DOHH2 (cell line): ENCODE results near the gene ITPKB.

Experiments used
- H3F3A ChIP-seq: fragments of 200-600 bp; sonication (generic), shearing (Covaris generic); 2 replicates; pipeline ENCODE4 v1.6.0; 2016; ENCODE audit warnings: antibody characterized with exemption, mild to moderate bottlenecking; ENCODE audit not compliant: control insufficient read depth, insufficient read depth
- H3K27ac ChIP-seq: fragments of 200-600 bp; sonication (generic); 2 replicates; pipeline ENCODE4 v1.5.1; 2014; ENCODE audit warnings: low read depth, mild to moderate bottlenecking, low read length, moderate library complexity
- H3K27me3 ChIP-seq: fragments of 200-600 bp; sonication (generic); 2 replicates; pipeline ENCODE4 v1.6.1; 2014; ENCODE audit warnings: mild to moderate bottlenecking, low read length, mixed read lengths; ENCODE audit not compliant: control insufficient read depth
- H3K36me3 ChIP-seq: fragments of 200-600 bp; sonication (generic); 2 replicates; pipeline ENCODE4 v1.6.1; 2014; ENCODE audit warnings: mild to moderate bottlenecking, low read length, moderate library complexity, mixed read lengths; ENCODE audit not compliant: control insufficient read depth
- H3K4me1 ChIP-seq: fragments of 200-600 bp; sonication (generic); 2 replicates; pipeline ENCODE4 v1.6.1; 2014; ENCODE audit warnings: mild to moderate bottlenecking, low read length, mixed read lengths; ENCODE audit not compliant: control insufficient read depth
- H3K4me2 ChIP-seq: fragments of 200-600 bp; sonication (generic); 2 replicates; pipeline ENCODE4 v1.6.0; 2014; ENCODE audit warnings: mild to moderate bottlenecking, low read length, moderate library complexity
- H3K4me3 ChIP-seq: fragments of 200-600 bp; sonication (generic); 2 replicates; pipeline ENCODE4 v1.5.1; 2014; ENCODE audit warnings: mild to moderate bottlenecking, low read length, mixed read lengths
- H3K79me2 ChIP-seq: fragments of 200-600 bp; sonication (generic); 2 replicates; pipeline ENCODE4 v1.6.1; 2014; ENCODE audit warnings: mild to moderate bottlenecking, low read length, mixed read lengths; ENCODE audit not compliant: control insufficient read depth
- H3K9me2 ChIP-seq: fragments of 200-600 bp; sonication (generic); replicated peaks from 2 replicates; pipeline ENCODE4 v1.6.1; 2014; ENCODE audit warnings: mild to moderate bottlenecking, low read length, mixed read lengths; ENCODE audit not compliant: control insufficient read depth
- H3K9me3 ChIP-seq: fragments of 200-600 bp; sonication (generic); 2 replicates; pipeline ENCODE4 v1.6.1; 2014; ENCODE audit warnings: antibody characterized with exemption, low read length, mixed read lengths; ENCODE audit not compliant: control insufficient read depth, insufficient read depth
- H4K20me1 ChIP-seq: fragments of 200-600 bp; sonication (generic); 2 replicates; pipeline ENCODE4 v1.6.0; 2014; ENCODE audit warnings: low read depth, mild to moderate bottlenecking, antibody characterized with exemption, low read length, moderate library complexity; ENCODE audit not compliant: control insufficient read depth, insufficient read depth
- CTCF ChIP-seq: fragments of 200-600 bp; sonication (generic); IDR thresholded peaks from one replicate; pipeline ENCODE4 v1.5.1; 2014; ENCODE audit warnings: antibody characterized with exemption, mild to moderate bottlenecking, low read depth, low read length; ENCODE audit not compliant: poor library complexity, severe bottlenecking
- EZH2phosphoT487 ChIP-seq: fragments of 200-600 bp; sonication (generic); IDR thresholded peaks from 2 replicates; pipeline ENCODE4 v1.6.1; 2017; ENCODE audit warnings: borderline replicate concordance, mild to moderate bottlenecking, antibody characterized with exemption, low read length, moderate library complexity, mixed read lengths

ITPKB gene

DNA sequence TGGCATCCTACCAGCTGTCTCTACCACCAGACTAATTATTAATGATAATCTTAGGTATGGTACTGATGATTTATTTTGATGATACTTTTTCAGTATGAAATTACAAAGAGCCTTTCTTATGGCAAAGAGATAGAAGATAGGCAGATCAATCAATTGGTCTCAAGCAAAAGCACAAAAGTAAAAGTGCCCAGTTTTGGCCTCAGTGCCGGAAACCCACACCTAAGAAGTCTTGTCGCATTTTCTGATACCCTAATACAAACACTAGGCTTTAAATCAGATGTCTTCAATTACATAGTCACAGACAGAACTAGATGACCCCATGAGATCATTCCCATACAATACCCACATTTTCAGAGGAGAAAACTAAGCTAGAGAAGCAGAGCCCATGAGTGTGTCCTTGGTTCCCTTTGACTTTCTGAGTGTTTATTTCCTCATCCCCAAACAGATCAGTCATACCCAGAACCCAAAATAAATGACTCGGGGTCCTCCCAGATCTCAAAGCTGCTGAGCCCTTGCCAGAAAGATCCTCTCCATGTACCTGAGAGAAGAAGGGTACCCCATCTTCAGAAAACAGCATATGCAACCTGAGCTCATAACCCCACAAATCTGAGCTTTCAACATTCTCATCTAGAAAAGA lies 7.7 kb downstream of the ITPKB start:
- H3K27me3 ChIP-seq, result no peaks in the 10 kb centered on the region
- H3K4me1 ChIP-seq, result peaks cover 98% of the 10 kb centered on the region
- peaks cover 93% of the 10 kb centered on the region for H3K36me3 ChIP-seq
- no peak for TF ChIP-seq CTCF
- TF ChIP-seq EZH2phosphoT487, result no peak
- H3K4me3 ChIP-seq, result peak overlapping the region; percentile 96
- peak overlapping the region; percentile 96 for H3K27ac ChIP-seq
- H4K20me1 ChIP-seq, result peaks cover 28% of the 10 kb centered on the region
- H3K79me2 ChIP-seq, result peaks cover 100% of the 10 kb centered on the region
- H3K9me2 ChIP-seq, result no peaks in the 10 kb centered on the region
- peak overlapping the region; percentile 94 for H3K4me2 ChIP-seq
- peaks cover 27% of the 10 kb centered on the region for H3F3A ChIP-seq
- H3K9me3 ChIP-seq, result no peaks in the 10 kb centered on the region

- Histone ChIP-seq H3K4me3 (peak overlapping the region; percentile 96), H3K9me3 (no peaks in the 10 kb centered on the region), H4K20me1 (peaks cover 33% of the 10 kb centered on the region), H3K27ac (peak overlapping the region; percentile 96), H3K27me3 (no peaks in the 10 kb centered on the region), H3K36me3 (peaks cover 93% of the 10 kb centered on the region), H3K4me2 (peak overlapping the region; percentile 94), H3K79me2 (peaks cover 100% of the 10 kb centered on the region), H3K9me2 (no peaks in the 10 kb centered on the region), H3K4me1 (peaks cover 98% of the 10 kb centered on the region), H3F3A (peaks cover 27% of the 10 kb centered on the region)
- no peak for TF ChIP-seq CTCF
- TF ChIP-seq EZH2phosphoT487, result no peak
These were observed 8.2 kb downstream of the ITPKB start for GRCh38 chr1:226730836-226731235.

- Histone ChIP-seq H3K9me2 (no peaks in the 10 kb centered on the region), H4K20me1 (peaks cover 32% of the 10 kb centered on the region), H3K4me1 (peaks cover 98% of the 10 kb centered on the region), H3K4me3 (peak overlapping the region; percentile 96), H3K4me2 (peak overlapping the region; percentile 94), H3K27ac (peak overlapping the region; percentile 96), H3K9me3 (no peaks in the 10 kb centered on the region), H3K36me3 (peaks cover 93% of the 10 kb centered on the region), H3K27me3 (no peaks in the 10 kb centered on the region), H3K79me2 (peaks cover 100% of the 10 kb centered on the region), H3F3A (peaks cover 26% of the 10 kb centered on the region)
- no peak for TF ChIP-seq CTCF
- TF ChIP-seq EZH2phosphoT487, result no peak
These were observed 9.0 kb downstream of the ITPKB start for GRCh38 chr1:226730071-226730470.

- peaks cover 21% of the 10 kb centered on the region for H3F3A ChIP-seq
- TF ChIP-seq EZH2phosphoT487 (no peak), CTCF (no peak)
- H3K9me2 ChIP-seq, result no peaks in the 10 kb centered on the region
- no peaks in the 10 kb centered on the region for H3K9me3 ChIP-seq
- peak overlapping the region; percentile 94 for H3K4me2 ChIP-seq
- peak overlapping the region; percentile 96 for H3K27ac ChIP-seq
- peaks cover 20% of the 10 kb centered on the region; the same call in 1 of the 2 replicates for H4K20me1 ChIP-seq
- H3K4me1 ChIP-seq, result peaks cover 98% of the 10 kb centered on the region
- peaks cover 93% of the 10 kb centered on the region for H3K36me3 ChIP-seq
- no peaks in the 10 kb centered on the region for H3K27me3 ChIP-seq
- H3K79me2 ChIP-seq, result peaks cover 100% of the 10 kb centered on the region
- peak overlapping the region; percentile 49 for H3K4me3 ChIP-seq
These were observed 10.6 kb downstream of the ITPKB start for GRCh38 chr1:226728448-226728847.
